Activated CD8-positive, alpha-beta T cell treated with anti-CD3 and anti-CD28 coated beads for 36 hours (primary cell): ENCODE measurements around the gene SLAMF8. TPM values are rescaled to one million over a fixed set of nuclear protein-coding genes. Genes with fewer than 3 reads are reported as not detected.

Source experiments
- ATAC-seq: fragments of 200-7000 bp; cut with Tn5 transposase; one replicate; pipeline ENCODE4 v1.10.0; 2021; ENCODE audit warnings: mild to moderate bottlenecking, moderate library complexity
- CTCF ChIA-PET: fragments of 350-600 bp; sonication (Branson Sonifier 250); formaldehyde crosslinking; loops from one replicate; lab custom pipeline; 2021; ENCODE audit warnings: antibody characterized with exemption; lab: Charles Lee
- POLR2A ChIA-PET: fragments of 350-600 bp; sonication (Branson Sonifier 250); formaldehyde crosslinking; loops from one replicate; lab custom pipeline; 2021; ENCODE audit warnings: antibody characterized with exemption; lab: Charles Lee
- DNase-seq: peaks from one replicate; pipeline ENCODE4 v3.0.0-alpha.2; 2020
- H3K27ac Mint-ChIP-seq: one replicate; pipeline ENCODE4 v1.8.0; 2021; ENCODE audit warnings: mild to moderate bottlenecking, mixed read lengths
- H3K27me3 Mint-ChIP-seq: one replicate; pipeline ENCODE4 v1.8.0; 2021; ENCODE audit warnings: mixed read lengths
- H3K36me3 Mint-ChIP-seq: one replicate; pipeline ENCODE4 v1.8.0; 2021; ENCODE audit warnings: low read depth, mixed read lengths
- H3K4me1 Mint-ChIP-seq: one replicate; pipeline ENCODE4 v1.8.0; 2021; ENCODE audit warnings: low read depth, mixed read lengths
- H3K4me3 Mint-ChIP-seq: one replicate; pipeline ENCODE4 v1.8.0; 2021; ENCODE audit warnings: mild to moderate bottlenecking, moderate library complexity, mixed read lengths
- H3K9me3 Mint-ChIP-seq: one replicate; pipeline ENCODE4 v1.8.0; 2021; ENCODE audit warnings: mixed read lengths
- intact Hi-C: fragments of 100-400 bp; cut with micrococcal nuclease; formaldehyde crosslinking; loops from one replicate; pipeline ENCODE4 v1.10.0; 2022
- total RNA-seq, 2 experiments: library from RNA; stranded (reverse); gene quantifications; one replicate each; pipeline ENCODE4 v1.2.3, GENCODE V29; 2021
- TF ChIP-seq, protein P1 (sequence below): fragments of 200-600 bp; IDR thresholded peaks from one replicate; pipeline ENCODE4 v1.8.0; 2022; ENCODE audit warnings: antibody characterized with exemption, mild to moderate bottlenecking

Gene SLAMF8
- total RNA-seq, 2 experiments from 2014 or later, result 0.54 TPM

DNA sequence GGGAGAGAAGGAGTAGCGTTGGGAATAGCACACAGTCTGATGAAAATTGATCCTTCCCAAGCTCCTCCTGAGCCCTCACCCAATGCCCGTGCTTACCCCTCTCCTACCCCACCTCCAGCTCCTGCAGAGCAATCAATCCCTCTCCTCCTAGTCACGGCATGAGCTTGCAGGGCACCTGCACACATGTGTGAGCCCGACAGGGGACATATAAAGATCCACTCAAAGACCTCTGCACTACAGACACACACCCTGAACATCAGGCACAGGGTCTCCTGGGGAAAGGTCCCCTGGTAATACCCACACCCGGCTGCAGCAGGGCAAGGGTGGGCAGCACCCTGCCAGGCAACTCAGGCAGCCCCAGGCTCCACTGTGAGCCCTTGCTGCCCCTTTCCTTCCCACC is 35.4 kb downstream of the SLAMF8 start:
- Mint-ChIP-seq H3K9me3 (no peaks in the 10 kb centered on the region), H3K4me1 (peaks cover 9% of the 10 kb centered on the region), H3K4me3 (no peak overlapping the region), H3K36me3 (no peaks in the 10 kb centered on the region), H3K27me3 (no peaks in the 10 kb centered on the region), H3K27ac (no peak overlapping the region)
- no peak for ATAC-seq
- TF ChIP-seq, protein P1, sequence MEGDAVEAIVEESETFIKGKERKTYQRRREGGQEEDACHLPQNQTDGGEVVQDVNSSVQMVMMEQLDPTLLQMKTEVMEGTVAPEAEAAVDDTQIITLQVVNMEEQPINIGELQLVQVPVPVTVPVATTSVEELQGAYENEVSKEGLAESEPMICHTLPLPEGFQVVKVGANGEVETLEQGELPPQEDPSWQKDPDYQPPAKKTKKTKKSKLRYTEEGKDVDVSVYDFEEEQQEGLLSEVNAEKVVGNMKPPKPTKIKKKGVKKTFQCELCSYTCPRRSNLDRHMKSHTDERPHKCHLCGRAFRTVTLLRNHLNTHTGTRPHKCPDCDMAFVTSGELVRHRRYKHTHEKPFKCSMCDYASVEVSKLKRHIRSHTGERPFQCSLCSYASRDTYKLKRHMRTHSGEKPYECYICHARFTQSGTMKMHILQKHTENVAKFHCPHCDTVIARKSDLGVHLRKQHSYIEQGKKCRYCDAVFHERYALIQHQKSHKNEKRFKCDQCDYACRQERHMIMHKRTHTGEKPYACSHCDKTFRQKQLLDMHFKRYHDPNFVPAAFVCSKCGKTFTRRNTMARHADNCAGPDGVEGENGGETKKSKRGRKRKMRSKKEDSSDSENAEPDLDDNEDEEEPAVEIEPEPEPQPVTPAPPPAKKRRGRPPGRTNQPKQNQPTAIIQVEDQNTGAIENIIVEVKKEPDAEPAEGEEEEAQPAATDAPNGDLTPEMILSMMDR, result no peak
- no peak for DNase-seq
- intact Hi-C loops, result no loop called here
- ChIA-PET POLR2A (interaction anchor here (0.6 kb wide), 1 partner anchor 49 kb away, joined by 3 read pairs; no protein-coding TSS in a partner anchor), CTCF (interaction anchor here (1.2 kb wide), 1 partner anchor 29 kb away, joined by 4 read pairs; no protein-coding TSS in a partner anchor)

DNA sequence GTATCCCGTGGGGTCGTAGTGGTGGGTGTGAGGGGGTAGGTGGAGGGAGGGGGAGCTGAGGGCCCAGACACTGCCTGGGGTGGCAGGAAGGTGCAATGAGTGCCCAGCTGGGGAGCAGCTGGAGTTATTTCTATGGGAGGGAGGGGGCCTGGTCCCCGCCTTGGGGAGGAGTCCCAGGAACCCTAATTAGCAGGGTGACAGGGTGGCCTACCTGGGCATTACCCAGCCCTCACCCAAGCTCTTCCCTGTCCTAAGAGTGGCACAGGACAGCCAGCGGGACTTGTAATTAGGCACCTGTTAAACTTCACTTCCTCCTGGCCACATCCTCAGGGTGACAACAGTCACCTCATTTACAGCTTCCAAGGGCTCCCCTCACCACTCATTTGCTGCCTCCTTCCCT is 35.9 kb downstream of the SLAMF8 start, which contains the start of gene VSIG8:
Gene VSIG8, minus strand, starts transcription at position 101 of the 400 bp plus-strand sequence. CDS start 136 bp downstream, outside the sequence.
- H3K27me3 Mint-ChIP-seq, result no peaks in the 10 kb centered on the region
- CTCF ChIA-PET, result no interaction called here
- H3K27ac Mint-ChIP-seq, result no peak within 1 kb of the TSS

DNA sequence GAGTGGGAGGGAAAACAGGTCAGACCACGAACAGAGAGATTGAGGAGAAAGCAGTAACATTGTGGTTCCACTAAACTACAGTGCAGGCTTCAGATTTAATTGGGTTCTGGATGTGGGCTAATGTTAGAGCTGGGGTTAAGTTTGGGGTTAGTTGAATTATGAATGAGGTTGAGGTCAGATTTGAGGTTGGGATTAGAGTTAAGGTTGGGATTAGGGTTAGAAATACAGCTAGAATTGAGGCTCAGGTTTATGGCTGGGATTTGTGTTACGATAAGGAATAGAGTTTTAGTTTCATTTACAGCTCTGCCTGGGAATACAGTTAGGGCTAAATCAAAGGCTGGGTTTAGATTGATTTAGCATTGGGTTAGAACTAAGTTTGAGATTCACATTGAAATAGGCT is 37.6 kb downstream of the SLAMF8 start:
- TF ChIP-seq, protein P1, result no peak
- no peaks in the 10 kb centered on the region for H3K36me3 Mint-ChIP-seq
- ATAC-seq (no peak), DNase-seq (no peak)
- peaks cover 20% of the 10 kb centered on the region for H3K4me1 Mint-ChIP-seq
- no peak overlapping the region for H3K4me3 Mint-ChIP-seq
- intact Hi-C loops, result no loop called here
- H3K27ac Mint-ChIP-seq, result no peak overlapping the region
- ChIA-PET CTCF (interaction anchor here (0.7 to 1.3 kb wide), 2 partner anchors 27 to 50 kb away, joined by 3 to 4 read pairs; no protein-coding TSS in a partner anchor), POLR2A (no interaction called here)
- no peaks in the 10 kb centered on the region for H3K27me3 Mint-ChIP-seq
- no peaks in the 10 kb centered on the region for H3K9me3 Mint-ChIP-seq

More for the DNA sequence above, 35.9 kb downstream of the SLAMF8 start, which contains the start of gene VSIG8:
- H3K36me3 Mint-ChIP-seq, result no peaks in the 10 kb centered on the region
- peaks cover 11% of the 10 kb centered on the region for H3K4me1 Mint-ChIP-seq
- TF ChIP-seq, protein P1, result no peak
- intact Hi-C loops, result no loop called here
- no peaks in the 10 kb centered on the region for H3K9me3 Mint-ChIP-seq
- POLR2A ChIA-PET, result interaction anchor here (0.6 kb wide), 1 partner anchor 50 kb away, joined by 3 read pairs; no protein-coding TSS in a partner anchor
- ATAC-seq, result no peak
- H3K4me3 Mint-ChIP-seq, result no peak within 1 kb of the TSS
- DNase-seq, result no peak

DNA sequence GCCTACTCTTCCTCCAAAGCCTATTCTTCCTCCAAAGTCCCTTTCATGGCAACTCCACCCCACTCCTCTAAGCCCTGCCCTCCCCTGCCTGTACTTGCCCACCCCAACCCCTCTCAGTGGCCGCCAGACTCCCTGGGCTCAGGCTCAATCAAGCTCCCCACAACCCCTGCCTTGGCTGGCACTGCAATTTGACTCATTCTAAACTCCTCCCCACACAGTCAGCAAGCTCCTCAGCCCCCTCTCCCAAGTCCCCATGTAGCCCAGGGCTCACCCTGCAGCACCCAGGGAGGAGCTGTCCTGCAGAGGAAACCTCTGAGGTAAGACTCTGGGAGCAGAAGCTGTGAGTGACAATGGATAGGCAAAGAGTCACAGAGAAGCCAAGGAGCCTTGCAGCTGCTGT is 39.4 kb downstream of the SLAMF8 start:
- no peak overlapping the region for H3K4me3 Mint-ChIP-seq
- no peak for DNase-seq
- peaks cover 20% of the 10 kb centered on the region for H3K4me1 Mint-ChIP-seq
- no peaks in the 10 kb centered on the region for H3K9me3 Mint-ChIP-seq
- no peak overlapping the region for H3K27ac Mint-ChIP-seq
- POLR2A ChIA-PET, result no interaction called here
- TF ChIP-seq, protein P1, result no peak
- CTCF ChIA-PET, result interaction anchor here (1.1 to 1.8 kb wide), 3 partner anchors 10 to 25 kb away, joined by 3 to 5 read pairs (median 4); no protein-coding TSS in a partner anchor
- ATAC-seq, result no peak
- no peaks in the 10 kb centered on the region for H3K27me3 Mint-ChIP-seq
- H3K36me3 Mint-ChIP-seq, result no peaks in the 10 kb centered on the region
- intact Hi-C loops, result no loop called here

DNA sequence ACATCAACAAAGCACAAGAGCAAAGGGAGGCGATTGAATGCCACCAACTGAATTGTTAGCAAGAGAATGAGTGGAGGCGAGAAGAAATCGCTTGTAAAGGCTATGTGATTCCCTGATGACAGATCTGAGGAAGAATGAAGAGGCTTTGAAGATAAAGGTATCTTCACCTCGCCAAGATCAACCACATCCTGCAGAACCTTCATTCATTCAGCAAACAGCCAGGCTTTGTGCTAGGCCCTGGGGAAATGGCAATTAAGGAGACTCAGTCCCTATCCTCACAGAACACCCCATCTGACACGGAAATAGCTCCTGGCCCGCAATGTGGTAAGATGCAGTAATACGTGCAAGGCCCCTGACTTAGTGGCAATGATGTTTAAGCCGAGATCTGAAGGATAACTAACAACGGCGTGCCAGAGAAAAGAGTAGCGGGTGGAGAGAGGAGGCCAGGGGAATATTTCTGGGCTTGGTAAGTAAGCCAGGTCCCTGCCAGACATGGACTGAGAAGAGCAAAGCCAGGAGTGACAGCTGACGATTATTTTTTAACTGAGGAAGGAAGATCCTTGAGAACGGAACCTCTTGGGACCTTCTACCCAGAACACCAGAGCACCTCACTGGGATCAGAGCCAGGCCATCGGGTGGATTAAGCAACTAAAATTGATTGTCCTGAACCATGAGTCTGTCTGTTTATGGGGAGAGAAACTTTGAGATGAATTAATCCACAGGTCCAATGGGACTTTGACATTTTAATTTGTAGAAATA is 40.4 kb downstream of the SLAMF8 start:
- ChIA-PET POLR2A (interaction anchor here (1.5 kb wide), 1 partner anchor 54 kb away, joined by 3 read pairs; no protein-coding TSS in a partner anchor), CTCF (interaction anchor here (0.5 to 1.8 kb wide), 4 partner anchors 9 to 68 kb away, joined by 3 to 5 read pairs (median 4); no protein-coding TSS in a partner anchor)
- intact Hi-C loops, result no loop called here
- Mint-ChIP-seq H3K36me3 (no peaks in the 10 kb centered on the region), H3K4me3 (no peak overlapping the region), H3K27me3 (peaks cover 3% of the 10 kb centered on the region), H3K27ac (no peak overlapping the region), H3K4me1 (peaks cover 20% of the 10 kb centered on the region), H3K9me3 (no peaks in the 10 kb centered on the region)
- DNase-seq (no peak), ATAC-seq (no peak)
- TF ChIP-seq, protein P1, result no peak
